Measurements from ENCODE around the gene SV2B.

GRCh38 chr15:91068436-91068835, 31.6 kb upstream of the SV2B start:
- TF ChIP-seq, protein P1, sequence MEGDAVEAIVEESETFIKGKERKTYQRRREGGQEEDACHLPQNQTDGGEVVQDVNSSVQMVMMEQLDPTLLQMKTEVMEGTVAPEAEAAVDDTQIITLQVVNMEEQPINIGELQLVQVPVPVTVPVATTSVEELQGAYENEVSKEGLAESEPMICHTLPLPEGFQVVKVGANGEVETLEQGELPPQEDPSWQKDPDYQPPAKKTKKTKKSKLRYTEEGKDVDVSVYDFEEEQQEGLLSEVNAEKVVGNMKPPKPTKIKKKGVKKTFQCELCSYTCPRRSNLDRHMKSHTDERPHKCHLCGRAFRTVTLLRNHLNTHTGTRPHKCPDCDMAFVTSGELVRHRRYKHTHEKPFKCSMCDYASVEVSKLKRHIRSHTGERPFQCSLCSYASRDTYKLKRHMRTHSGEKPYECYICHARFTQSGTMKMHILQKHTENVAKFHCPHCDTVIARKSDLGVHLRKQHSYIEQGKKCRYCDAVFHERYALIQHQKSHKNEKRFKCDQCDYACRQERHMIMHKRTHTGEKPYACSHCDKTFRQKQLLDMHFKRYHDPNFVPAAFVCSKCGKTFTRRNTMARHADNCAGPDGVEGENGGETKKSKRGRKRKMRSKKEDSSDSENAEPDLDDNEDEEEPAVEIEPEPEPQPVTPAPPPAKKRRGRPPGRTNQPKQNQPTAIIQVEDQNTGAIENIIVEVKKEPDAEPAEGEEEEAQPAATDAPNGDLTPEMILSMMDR (IDR thresholded peaks at IDR 0.05) = no peak
- no peak for TF ChIP-seq POLR2A (IDR thresholded peaks at IDR 0.05)

Data from adrenal gland (tissue), 5 donors.